GM12865 (cell line): ENCODE results near the gene RAB20.

Experiments
- DNase-seq: peaks from one replicate; pipeline ENCODE4 v3.0.0; 2010; ENCODE audit warnings: low read depth
- H3K4me3 ChIP-seq: 2 replicates; pipeline ENCODE4 v1.5.1; 2011; ENCODE audit warnings: mild to moderate bottlenecking, low read depth, low read length, control low read depth
- CTCF ChIP-seq: IDR thresholded peaks from 2 replicates; pipeline ENCODE4 v1.5.1; 2011; ENCODE audit warnings: low read length, control low read depth, low read depth, inconsistent platforms; ENCODE audit not compliant: insufficient read depth; ENCODE audit errors: missing control alignments

The RAB20 gene

DNA sequence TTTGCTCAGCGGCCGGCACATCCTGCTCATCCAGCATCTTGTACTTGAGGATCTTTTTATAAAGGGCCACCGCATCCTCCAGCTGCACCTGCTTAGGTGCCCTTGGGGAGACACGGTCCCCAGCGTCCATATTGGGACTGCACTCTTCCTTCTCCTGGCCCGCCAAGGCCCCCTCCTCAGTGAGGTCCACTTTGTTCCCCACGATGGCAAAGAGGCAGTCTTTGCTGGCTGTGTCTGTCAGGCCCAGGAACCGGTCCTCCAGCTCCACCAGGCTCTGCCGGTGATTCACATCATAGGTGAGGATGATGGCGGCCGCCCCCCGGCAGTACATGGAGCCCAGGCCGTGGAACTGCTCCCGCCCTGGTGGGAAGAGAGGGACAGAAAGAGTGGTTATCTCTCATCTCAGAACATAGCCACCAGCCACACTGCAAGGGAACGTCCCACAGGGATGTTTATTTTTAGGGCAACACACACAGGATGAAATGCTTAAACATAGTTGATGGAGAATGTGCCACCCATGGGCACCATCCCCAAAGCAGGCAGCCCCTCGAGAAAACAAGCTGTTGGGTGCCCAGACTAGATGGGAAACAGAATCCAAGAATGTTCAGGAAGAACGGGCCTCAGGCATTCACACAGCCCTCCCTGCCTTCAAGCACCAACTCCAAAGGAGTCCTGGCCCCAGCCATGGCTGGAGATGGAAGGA, 37.5 kb downstream of the RAB20 start:
- TF ChIP-seq CTCF = no peak
- DNase-seq = no peak
- H3K4me3 ChIP-seq = no peak overlapping the region

- DNase-seq = no peak
- no peak for TF ChIP-seq CTCF
Measured at GRCh38 chr13:110523180-110523579, 38.3 kb downstream of the RAB20 start.

GRCh38 chr13:110522721-110523120, 38.8 kb downstream of the RAB20 start:
- no peak overlapping the region for H3K4me3 ChIP-seq
- DNase-seq = no peak
- no peak for TF ChIP-seq CTCF

More at GRCh38 chr13:110523180-110523579, 38.3 kb downstream of the RAB20 start:
- no peak overlapping the region for H3K4me3 ChIP-seq

GRCh38 chr13:110521946-110522345, 39.6 kb downstream of the RAB20 start:
- DNase-seq = peak; percentile 27
- TF ChIP-seq CTCF = no peak
- no peak overlapping the region for H3K4me3 ChIP-seq

DNA sequence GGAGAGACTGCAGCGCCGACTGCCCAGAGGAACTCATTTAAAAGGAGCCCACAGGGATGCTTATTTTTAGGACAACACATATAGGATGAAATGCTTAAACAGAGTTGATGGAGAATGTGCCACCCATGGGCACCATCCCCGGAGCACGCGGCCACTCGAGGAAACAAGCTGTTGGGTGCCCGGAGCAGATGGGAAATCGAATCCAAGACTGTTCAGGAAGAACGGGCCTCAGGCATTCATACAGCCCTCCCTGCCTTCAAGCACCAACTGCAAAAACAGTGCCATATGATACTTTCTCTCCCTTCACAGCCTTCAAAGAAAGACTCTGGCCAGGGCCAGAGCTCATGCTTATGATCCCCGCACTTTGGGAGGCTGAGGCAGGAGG, 40.2 kb downstream of the RAB20 start:
- no peak for TF ChIP-seq CTCF
- no peak overlapping the region for H3K4me3 ChIP-seq

GRCh38 chr13:110520431-110521295, 40.9 kb downstream of the RAB20 start:
- TF ChIP-seq CTCF = no peak
- DNase-seq = no peak
- H3K4me3 ChIP-seq = no peak overlapping the region

More for the DNA sequence above, 40.2 kb downstream of the RAB20 start:
- no peak for DNase-seq
